ENCODE results near the gene PLA2G4E. TPM values are rescaled to one million over a fixed set of nuclear protein-coding genes. Genes with fewer than 3 reads are reported as not detected.

Gene PLA2G4E
- total and polyA plus RNA-seq, 2 of the 13 experiments (the other 11 are each of a cell fraction or from before 2014, with no cell fraction given): not detected

- TF ChIP-seq AHDC1 (CRISPR knock-in tag; IDR thresholded peaks at IDR 0.05; ENCODE audit: borderline replicate concordance) (no peak), POGZ (CRISPR knock-in tag; IDR thresholded peaks at IDR 0.05) (no peak), MAFK (conservative IDR thresholded peaks at IDR 0.05 in 1 of 2, IDR thresholded peaks at IDR 0.05 in 1 of 2; ENCODE audit: low read length in 2 of 2) (no peak), NFIC (IDR thresholded peaks at IDR 0.05; ENCODE audit: low read length) (no peak), MEF2D (CRISPR knock-in tag; IDR thresholded peaks at IDR 0.05) (no peak), NFRKB (IDR thresholded peaks at IDR 0.05) (no peak), SMYD3 (CRISPR knock-in tag; IDR thresholded peaks at IDR 0.05) (no peak), ESRRA (CRISPR knock-in tag; IDR thresholded peaks at IDR 0.05; ENCODE audit: low read depth) (no peak), SIN3B (IDR thresholded peaks at IDR 0.05; ENCODE audit: low read length) (no peak), ZNF224 (CRISPR knock-in tag; IDR thresholded peaks at IDR 0.05) (no peak), HMG20A (CRISPR knock-in tag; IDR thresholded peaks at IDR 0.05; ENCODE audit: borderline replicate concordance) (no peak), BORCS8-MEF2B (CRISPR knock-in tag; IDR thresholded peaks at IDR 0.05) (no peak)
- TF ChIP-seq, protein P1, sequence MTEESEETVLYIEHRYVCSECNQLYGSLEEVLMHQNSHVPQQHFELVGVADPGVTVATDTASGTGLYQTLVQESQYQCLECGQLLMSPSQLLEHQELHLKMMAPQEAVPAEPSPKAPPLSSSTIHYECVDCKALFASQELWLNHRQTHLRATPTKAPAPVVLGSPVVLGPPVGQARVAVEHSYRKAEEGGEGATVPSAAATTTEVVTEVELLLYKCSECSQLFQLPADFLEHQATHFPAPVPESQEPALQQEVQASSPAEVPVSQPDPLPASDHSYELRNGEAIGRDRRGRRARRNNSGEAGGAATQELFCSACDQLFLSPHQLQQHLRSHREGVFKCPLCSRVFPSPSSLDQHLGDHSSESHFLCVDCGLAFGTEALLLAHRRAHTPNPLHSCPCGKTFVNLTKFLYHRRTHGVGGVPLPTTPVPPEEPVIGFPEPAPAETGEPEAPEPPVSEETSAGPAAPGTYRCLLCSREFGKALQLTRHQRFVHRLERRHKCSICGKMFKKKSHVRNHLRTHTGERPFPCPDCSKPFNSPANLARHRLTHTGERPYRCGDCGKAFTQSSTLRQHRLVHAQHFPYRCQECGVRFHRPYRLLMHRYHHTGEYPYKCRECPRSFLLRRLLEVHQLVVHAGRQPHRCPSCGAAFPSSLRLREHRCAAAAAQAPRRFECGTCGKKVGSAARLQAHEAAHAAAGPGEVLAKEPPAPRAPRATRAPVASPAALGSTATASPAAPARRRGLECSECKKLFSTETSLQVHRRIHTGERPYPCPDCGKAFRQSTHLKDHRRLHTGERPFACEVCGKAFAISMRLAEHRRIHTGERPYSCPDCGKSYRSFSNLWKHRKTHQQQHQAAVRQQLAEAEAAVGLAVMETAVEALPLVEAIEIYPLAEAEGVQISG (CRISPR knock-in tag; IDR thresholded peaks at IDR 0.05): no peak
Observed at GRCh38 chr15:42012928-42013482, 7.8 kb downstream of the PLA2G4E start (continued).

All from HepG2 (cell line).